HG03558 (cell line): ENCODE data around the gene SLC25A13.

Experiments used
- ATAC-seq: cut with Tn5 transposase; IDR thresholded peaks from one replicate; pipeline ENCODE4 v1.9.1; 2021; ENCODE audit warnings: moderate number of reproducible peaks; ENCODE audit not compliant: unreplicated experiment; ENCODE audit errors: extremely low read depth

SLC25A13 gene

GRCh38 chr7:96217147-96217546 is 104.8 kb downstream of the SLC25A13 start:
- ATAC-seq: no peak

GRCh38 chr7:96216373-96216772 is 105.5 kb downstream of the SLC25A13 start:
- no peak for ATAC-seq

GRCh38 chr7:96212474-96212873 is 109.4 kb downstream of the SLC25A13 start:
- no peak for ATAC-seq

GRCh38 chr7:96211954-96212353 is 109.9 kb downstream of the SLC25A13 start:
- ATAC-seq: no peak

DNA sequence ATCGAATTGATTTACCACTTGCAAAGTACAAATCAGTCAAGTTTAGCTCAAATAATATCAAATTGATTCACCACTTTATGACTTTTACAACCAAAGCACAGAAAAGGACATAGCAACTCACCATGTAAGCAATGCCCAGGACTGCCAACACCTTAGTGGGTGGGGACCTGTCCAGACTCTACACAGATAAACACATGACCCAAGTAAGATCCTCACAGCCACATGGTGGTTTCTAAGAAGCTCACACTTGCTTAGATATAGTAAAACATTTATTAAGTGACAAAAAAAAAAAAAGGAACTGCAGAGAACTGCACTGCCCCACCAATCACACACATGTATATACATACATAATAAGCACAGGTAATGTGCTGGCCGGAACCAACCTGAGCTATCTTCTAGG is 116.2 kb downstream of the SLC25A13 start:
- ATAC-seq: no peak

DNA sequence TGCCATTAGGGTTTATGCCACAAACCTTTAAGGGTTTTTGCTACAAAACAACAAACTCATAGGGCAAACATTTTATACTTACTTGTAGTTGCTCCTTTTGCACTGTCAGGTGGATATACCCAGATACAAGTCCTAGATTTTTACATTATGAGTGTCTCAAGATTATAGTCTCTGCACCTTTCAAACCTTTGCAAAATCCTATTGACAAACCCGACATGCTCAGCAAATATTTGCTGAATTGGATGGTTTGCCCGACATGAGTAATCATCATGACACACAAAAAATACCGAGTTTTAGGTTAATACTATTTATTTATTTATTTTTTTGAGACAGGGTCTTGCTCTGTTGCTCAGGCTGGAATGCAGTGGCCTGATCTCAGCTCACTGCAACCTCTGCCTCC is 117.3 kb downstream of the SLC25A13 start:
- ATAC-seq: no peak

DNA sequence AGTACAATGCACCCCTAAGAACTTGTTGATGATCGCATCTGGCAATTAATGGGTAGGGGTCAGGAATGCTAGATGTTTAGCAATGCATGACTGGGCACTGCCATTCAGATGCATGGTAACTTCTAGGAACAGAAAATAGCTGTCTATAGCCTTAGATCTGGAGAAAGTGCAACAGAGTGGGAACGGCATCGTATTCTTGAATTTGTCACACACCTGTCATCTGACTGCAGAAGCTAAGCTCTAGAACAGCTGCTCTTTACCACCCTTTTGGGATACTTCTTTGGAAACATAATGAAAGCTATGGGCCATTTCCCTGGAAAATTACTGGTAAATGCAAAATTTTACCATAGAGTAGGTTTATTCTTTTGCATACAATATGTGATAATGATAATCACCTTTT is 118.1 kb downstream of the SLC25A13 start:
- ATAC-seq: no peak

DNA sequence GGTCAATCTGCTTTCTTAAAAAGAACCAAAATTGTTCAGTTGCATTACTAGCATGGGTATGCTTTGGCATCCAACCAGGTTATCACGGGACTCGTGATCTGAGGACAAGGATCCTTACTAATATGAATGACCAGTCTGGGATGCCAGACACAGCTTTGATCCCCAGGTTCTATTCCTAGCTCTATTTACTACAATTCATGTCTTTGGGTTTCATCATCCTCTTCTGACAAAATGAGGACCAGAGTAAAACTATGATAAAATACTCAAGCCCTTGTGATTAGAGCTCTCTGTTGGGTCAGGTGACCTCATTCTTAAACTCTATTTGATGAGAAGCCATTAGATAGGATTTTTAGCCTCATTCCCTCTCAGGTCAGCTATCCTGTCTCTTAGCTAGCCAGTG is 119.8 kb downstream of the SLC25A13 start:
- ATAC-seq: no peak

DNA sequence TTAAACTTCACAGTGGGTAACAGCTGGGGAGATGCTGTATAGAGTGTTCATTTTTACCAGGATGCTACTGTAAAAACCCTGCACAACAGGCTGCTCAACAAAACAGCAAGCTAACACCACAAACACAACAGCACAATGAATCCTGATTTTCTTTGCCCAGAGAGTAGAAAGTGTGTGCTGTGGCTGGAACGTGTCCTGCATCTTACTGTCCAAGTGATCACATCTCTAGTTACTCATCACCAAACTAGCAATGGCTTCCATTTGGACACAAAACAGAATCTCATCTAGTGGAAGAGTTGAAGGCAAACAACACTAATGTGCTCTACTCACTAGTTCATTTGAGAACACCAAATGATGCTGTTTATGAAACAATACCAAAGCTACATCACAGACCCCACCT is 121.2 kb downstream of the SLC25A13 start:
- ATAC-seq: no peak

DNA sequence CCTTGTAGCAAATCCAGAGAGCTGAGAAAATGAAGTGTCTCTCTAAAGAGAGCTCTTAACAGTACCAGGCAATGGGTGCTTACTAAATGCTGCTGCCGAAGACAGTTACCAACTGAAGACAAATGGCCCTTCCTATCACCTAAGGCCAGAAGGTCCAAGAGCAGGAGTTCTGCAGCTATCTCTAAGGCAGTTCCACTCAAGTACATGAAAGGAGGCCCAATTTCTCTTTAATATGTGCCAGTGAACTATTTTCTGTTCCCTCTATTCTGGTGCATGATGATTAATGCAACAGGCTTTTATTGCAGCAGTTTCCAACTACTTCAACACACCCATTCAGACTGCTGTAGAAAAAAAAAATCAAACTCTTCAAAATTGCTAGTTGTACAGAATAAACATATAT is 122.5 kb downstream of the SLC25A13 start:
- no peak for ATAC-seq

DNA sequence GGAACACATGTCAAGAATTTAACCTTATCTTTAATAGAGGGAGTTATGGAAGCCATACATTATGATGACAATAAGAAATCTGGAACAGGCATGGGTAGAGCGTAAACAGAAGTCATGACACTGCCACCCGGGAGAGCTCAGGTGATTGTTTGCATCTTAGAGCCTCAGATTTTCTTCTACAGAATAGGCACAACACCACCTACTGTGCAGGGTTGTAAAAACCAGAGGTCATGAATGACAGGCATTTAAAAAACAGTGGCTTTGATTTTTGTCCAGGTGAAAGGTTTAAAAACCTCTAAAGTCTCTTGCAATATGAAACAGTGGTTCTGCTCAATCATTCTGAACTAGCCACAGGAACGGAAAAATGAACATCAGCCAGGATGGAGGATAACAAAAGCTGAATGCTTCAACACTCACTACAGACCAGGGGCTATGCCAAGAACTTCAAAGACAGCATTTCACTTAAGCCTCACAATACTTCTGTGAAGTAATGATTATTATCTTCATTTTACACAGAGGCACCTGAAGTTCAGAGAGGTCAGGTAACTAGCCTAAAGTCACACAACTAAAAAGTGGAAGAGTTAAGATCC is 123.8 kb downstream of the SLC25A13 start:
- ATAC-seq: no peak

GRCh38 chr7:96196676-96197075 is 125.2 kb downstream of the SLC25A13 start:
- ATAC-seq: no peak

GRCh38 chr7:96189129-96189820 is 132.6 kb downstream of the SLC25A13 start:
- no peak for ATAC-seq

DNA sequence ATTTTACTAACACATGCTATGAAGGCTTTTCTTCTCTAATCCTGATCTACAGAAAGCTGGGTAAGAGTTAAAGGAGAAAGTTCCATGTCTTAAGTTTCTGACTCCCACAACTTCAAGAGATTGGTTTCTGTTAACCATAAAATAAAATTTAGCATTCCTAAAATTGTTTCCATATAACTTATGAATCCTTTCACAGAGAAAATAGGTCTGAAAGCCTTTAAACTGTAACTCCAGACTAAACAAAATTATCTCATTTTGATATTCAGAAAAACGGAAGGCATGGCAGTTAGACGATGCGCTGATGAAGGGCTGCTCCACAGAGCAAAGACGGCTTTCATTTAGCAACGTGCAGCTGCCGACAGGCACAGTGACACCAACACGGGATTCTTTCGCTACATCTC is 133.3 kb downstream of the SLC25A13 start:
- no peak for ATAC-seq

GRCh38 chr7:96188174-96188581 is 133.7 kb downstream of the SLC25A13 start:
- no peak for ATAC-seq

DNA sequence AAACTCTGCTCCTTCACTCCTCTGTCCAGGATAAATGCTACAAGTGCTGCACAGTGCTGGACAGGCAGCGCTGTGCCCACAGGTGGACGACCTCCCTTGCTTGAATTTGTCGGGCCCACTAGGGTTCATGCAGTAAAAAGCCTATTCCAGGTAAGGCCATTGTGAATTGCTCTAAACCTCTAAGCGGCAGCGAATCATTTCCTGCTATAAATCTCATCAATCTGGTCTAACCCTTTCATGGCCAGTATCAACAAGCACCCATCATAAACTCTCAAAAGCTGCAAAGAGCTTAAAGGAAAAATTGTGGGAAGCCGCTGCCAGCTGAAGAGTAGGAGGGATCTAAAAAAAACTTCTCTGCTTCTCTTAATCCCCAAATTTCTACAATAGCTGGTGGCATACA is 134.2 kb downstream of the SLC25A13 start:
- ATAC-seq: no peak

DNA sequence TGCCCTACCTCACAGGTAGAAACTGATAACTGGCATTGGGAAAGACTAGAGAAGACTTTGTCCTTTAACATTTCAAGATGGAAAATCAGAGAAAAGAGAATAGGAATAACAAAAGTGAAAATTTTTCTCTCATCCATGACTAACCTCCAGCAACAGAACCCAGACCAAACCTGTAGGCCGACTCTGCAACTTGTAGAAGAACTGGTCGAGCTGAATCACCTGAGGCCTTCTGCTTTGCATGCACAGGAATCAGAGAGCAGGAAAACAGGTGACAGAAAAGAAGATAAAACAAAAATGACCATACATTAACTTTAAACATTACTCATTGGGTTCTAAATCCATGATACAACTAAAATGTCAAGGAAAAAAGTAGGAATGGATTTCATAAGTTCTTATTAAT is 137.1 kb downstream of the SLC25A13 start:
- ATAC-seq: no peak

DNA sequence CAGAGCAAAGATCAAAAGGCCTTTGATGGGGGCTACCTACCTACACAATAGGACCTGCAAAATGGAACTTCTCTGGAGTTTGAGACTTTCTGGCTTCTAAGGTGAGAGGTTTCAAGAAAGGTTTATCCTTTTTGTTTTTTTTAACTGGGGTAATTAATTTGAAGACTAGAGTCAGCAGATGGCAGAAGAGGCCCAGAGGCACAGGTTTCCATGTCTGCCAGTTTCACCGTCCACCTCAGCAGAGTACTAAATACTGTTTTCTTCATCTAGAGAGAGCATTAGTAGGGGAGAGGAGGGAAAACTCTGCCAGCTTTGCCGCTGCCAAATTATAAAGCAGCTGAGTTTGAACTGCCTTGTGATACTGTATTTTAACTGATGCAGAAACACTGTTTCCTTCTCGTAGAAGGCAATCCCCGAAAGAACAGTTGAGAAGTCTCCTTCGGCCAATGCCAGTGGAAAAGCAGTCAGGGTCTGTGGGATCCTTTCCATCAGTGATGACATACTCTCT is 138.7 kb downstream of the SLC25A13 start:
- ATAC-seq: no peak

GRCh38 chr7:96182424-96183158 is 139.3 kb downstream of the SLC25A13 start:
- no peak for ATAC-seq

GRCh38 chr7:96181174-96181573 is 140.7 kb downstream of the SLC25A13 start:
- ATAC-seq: no peak

- no peak for ATAC-seq
These were observed 142.1 kb downstream of the SLC25A13 start for GRCh38 chr7:96179837-96180236.
